Measurements from ENCODE around the gene AKTIP.

AKTIP gene

DNA sequence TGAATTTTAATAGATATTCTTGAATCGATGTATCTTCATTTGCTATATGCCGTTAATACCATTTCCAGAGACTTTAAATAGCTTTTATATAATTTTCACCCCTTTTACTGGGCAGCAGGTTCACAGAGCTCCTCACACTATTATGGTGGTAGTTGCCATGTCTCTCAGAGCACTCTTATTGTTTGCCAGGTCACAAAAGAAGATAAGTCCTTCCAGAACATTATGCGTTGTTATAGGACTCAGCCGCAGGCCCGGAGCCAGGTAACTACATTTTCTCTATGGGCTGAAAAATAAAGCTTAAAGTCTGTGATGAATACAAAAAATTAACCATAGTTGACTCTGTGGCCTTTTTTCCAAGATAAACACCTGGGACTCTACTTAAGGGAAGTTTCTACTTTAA lies 24.0 kb downstream of the AKTIP start:
- DNase-seq (ENCODE audit: low read depth) = no peak

DNA sequence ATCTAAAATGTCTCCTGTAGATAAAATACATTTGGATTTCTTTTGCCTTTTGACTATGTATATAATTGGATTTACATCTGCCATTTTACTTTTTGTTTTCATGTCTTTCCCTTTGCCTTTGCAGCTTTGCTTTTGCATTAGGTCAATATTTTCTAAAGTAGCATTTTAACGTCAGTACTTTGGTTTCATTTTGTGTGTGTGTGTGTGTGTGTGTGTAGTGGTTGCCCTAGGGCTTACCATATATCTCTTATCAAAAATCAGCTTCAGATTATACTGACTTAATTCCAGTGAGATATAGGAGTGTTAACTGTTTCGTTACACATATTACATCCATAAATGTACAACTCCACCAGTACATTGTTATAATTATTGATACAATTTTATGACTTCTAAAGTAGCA lies 26.1 kb downstream of the AKTIP start:
- no peak for DNase-seq (ENCODE audit: low read depth)

DNA sequence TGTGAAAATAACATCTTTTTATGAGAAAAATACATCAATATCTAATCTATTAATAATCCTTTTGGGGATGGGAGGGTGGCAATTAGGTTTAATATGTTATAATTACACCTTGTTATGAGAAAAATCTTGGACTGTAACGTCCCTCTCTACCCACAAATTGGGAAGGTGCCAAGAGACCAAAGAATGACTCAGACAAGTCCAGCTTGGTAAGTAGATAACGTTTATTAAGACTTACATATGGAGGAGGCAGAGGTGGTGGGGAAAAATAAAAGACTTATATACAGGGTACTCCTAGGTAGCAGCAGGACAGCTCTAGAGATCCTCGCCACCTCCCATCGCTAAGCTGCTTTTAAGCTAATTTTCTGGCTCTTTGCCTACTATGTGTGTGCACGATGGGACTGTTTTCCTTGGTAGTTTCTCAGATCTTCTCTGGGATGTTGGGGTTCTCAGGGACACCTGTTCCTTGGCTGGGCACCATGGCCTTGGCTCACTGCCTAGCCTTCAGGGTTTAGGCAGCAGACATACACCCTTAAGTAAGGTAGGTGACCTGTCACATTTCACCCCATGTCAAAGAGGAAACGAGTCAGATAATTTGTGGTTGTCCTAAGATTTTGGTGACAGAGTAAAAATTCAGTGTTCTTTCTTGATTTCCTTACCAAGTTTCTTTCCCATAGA lies 37.3 kb downstream of the AKTIP start:
- no peak for DNase-seq (ENCODE audit: low read depth)

DNA sequence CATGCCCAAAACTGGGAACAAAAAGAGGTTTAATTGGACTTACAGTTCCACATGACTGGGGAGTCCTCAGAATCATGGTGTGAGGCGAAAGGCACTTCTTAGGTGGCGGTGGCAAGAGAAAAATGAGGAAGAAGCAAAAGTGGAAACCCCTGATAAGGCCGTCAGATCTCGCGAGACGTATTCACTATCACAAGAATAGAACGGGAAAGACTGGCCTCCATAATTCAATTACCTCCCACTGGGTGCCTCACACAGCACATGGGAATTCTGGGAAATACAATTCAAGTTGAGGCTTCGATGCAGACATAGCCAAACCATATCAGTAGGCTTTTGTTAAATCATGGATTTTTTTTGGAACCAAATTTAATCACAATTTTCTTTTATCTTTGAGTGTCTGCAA lies 44.4 kb downstream of the AKTIP start:
- DNase-seq (ENCODE audit: low read depth) = no peak

DNA sequence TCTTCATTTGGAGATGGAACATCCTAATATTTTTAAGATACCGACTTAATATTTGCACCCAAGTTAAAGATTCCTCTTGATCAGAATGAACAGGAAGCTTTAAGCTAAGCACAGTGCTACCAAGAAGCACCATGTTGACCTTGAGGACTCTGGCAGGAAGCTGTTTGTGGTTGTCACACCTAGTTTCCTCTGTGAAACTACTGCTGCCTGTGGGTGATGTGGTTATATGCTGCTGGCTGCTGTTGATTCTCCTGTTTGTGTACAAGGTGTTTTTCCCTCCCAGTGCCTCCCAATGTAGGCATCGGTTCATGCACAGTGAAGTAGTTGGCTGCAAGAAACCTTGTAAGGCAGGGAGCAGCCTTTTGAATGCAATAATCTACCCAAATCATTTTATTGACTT lies 45.3 kb downstream of the AKTIP start:
- peak; percentile 18 for DNase-seq (ENCODE audit: low read depth)

DNA sequence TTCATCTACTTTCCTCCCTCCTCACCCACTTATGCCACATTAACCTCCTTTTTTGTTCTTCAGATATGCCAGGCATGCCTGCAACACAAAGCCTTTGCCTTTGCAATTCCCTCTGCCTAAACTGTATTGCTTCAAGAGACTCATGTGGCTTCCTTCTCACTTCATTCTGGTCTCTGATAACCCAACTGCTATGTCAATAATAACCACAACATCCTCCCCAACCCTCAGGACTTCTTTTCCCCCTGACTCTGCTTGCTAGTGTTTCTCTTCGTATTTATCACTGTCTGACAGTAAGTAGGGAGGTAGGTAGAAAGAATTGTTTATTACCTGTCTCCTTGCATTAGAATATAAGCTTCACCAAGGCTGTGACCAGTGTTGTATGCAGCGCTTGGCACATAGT lies 46.4 kb downstream of the AKTIP start:
- DNase-seq (ENCODE audit: low read depth) = no peak

DNA sequence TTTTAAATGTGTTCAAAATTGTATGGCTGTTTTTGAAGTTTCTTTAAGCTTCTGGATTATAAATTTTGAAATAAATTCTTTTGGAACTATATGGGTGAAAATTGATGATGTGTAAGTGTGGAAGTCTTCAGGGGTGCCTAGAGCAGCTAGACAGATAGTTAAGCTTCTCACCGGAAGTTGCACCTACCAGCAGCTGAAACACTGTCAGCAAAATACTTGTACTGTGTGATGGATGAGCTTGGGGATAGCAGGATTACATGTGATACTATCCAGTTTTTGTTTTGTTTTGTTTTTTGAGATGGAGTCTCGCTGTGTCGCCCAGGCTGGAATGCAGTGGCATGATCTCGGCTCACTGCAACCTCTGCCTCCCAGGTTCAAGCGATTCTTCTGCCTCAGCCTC lies 49.1 kb downstream of the AKTIP start:
- DNase-seq (ENCODE audit: low read depth) = no peak

DNA sequence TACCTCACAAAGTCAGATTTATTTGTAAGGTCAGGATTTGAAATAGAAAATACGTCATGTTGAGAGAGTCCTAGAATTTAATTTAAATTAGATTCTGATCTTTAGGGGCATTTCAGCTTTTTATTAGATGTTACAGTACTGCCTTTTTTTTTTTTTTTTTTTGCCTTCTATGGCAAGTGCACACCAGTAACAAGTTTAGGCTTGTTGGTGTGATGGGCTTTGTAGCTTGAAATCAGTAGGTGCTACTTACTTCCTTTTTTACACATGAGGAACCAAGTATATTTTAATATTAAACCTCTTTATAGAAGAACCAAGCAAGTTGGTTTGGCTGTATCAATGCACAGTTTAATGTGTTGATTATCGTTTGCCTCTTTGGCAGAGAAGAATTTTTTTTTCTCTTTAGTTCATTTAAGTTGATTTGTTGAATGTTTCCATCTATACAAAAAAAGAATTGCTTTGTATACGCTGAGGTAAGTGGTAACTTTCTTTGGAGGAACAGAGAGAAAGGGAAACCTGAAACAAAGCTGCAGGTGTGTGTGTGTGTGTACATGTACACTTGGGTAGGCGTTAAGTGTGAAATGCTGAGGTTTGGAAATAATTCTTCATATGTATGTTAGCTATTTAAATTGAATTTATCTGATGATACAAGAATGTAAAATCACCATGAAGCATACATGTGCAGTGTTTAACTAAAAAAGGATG lies 53.0 kb downstream of the AKTIP start:
- DNase-seq (ENCODE audit: low read depth) = no peak

DNA sequence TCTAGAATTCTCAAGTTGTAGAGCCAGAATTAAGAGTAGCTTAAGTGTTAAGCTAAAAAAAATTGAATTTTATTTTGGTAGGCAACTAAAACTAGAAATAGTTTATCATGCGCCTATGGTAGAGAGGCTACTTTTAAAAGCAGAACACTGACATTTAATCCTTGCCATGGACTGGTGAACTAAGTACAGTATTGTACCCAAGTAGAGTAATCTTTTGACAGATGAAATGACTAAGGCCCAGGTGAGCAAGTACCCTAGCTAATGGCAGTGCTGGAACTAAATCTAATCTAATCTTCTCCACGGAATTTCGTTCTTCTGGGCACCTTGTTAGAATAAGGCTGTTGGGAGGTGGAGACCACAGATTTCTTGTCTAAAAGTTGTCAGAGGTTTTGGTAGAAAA lies 56.9 kb downstream of the AKTIP start:
- DNase-seq (ENCODE audit: low read depth) = no peak

DNA sequence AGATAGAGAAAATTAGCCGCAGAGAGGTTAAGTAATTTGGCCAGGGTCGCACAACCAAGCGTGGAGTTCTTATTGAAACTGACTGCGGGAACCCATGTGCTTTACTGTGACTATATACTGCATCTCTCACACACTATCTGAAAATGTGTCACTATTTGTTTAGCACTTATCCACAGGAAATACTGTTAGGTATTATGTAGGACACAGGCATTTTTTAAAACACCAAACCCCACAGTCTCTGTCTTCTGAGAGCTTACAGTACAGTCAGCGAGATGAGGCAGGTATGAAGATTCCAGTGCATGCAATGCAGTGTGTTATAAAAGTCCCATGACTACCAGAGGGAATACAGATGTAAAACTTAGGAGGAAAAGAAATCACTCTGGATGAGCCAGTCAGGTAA lies 57.5 kb downstream of the AKTIP start:
- DNase-seq (ENCODE audit: low read depth) = no peak

All from stimulated activated CD8-positive, alpha-beta memory T cell treated with anti-CD3 and anti-CD28 coated beads, Interleukin-7, amount 100 ng/mL, for 24 hours (primary cell).